Measurements from ENCODE around the gene L3MBTL3. TPM values are rescaled to one million over a fixed set of nuclear protein-coding genes. Genes with fewer than 3 reads are reported as not detected.
"Not testable (repeated sequence)": the region's sequence is repeated elsewhere in the genome, so short reads cannot be mapped to it uniquely, and the experiment has no call there.

L3MBTL3 gene
- total RNA-seq, 1 donor from 2014 or later: 23.8 TPM

DNA sequence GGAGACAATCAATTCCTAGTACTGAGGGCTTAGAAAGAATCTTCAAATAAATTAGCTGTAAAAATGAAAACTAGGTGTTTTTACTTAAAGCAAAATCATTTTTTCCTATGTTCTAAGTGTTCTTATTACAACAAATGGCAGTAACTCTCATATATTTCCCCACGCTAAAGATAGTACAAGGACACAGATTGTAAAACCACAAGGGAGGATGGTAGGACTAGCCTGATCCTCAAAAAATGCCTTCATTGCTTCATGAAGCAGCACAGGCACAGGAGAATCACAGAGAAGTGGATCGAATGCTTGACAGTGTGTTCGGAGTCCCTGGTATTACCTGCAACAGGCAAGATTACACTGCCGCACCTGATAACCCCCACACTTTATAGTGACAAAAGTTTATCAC, 145.9 kb downstream of the L3MBTL3 start:
- H3K27me3 Mint-ChIP-seq: no peaks in the 10 kb centered on the region
- no peak overlapping the region for H3K4me3 Mint-ChIP-seq
- H3K4me1 Mint-ChIP-seq (ENCODE audit: unreplicated experiment): no peaks in the 10 kb centered on the region
- no peaks in the 10 kb centered on the region for H3K9me3 Mint-ChIP-seq
- no peak overlapping the region for H3K27ac Mint-ChIP-seq
- no peaks in the 10 kb centered on the region for H3K36me3 Mint-ChIP-seq
- no peak for DNase-seq (ENCODE audit: extremely low spot score, unreplicated experiment)
- TF ChIP-seq, protein P1, sequence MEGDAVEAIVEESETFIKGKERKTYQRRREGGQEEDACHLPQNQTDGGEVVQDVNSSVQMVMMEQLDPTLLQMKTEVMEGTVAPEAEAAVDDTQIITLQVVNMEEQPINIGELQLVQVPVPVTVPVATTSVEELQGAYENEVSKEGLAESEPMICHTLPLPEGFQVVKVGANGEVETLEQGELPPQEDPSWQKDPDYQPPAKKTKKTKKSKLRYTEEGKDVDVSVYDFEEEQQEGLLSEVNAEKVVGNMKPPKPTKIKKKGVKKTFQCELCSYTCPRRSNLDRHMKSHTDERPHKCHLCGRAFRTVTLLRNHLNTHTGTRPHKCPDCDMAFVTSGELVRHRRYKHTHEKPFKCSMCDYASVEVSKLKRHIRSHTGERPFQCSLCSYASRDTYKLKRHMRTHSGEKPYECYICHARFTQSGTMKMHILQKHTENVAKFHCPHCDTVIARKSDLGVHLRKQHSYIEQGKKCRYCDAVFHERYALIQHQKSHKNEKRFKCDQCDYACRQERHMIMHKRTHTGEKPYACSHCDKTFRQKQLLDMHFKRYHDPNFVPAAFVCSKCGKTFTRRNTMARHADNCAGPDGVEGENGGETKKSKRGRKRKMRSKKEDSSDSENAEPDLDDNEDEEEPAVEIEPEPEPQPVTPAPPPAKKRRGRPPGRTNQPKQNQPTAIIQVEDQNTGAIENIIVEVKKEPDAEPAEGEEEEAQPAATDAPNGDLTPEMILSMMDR (conservative IDR thresholded peaks at IDR 0.05): no peak

DNA sequence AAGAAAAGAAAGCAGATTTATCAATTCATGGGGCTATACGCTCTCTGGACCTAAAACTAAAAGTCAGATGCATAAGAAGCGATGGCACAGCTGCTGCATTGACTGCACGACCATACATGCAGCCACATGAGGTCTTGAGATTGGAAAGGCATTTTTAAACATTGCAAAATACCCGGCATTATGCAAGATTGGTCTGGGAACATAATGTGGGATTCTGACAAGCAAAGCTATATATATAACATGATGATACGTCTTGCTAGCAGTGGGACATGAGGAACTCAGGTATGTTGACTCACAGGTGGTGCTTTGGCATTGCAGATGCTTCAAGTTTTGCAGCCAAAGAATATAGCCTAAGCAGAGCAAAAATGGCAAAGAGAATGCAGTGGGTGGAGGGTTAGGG, 149.3 kb downstream of the L3MBTL3 start:
- no peak for DNase-seq (ENCODE audit: extremely low spot score, unreplicated experiment)
- no peaks in the 10 kb centered on the region for H3K27me3 Mint-ChIP-seq
- TF ChIP-seq, protein P1 (conservative IDR thresholded peaks at IDR 0.05): no peak
- no peaks in the 10 kb centered on the region for H3K4me1 Mint-ChIP-seq (ENCODE audit: unreplicated experiment)
- peaks cover 7% of the 10 kb centered on the region for H3K9me3 Mint-ChIP-seq
- no peak overlapping the region for H3K4me3 Mint-ChIP-seq
- no peaks in the 10 kb centered on the region for H3K36me3 Mint-ChIP-seq
- H3K27ac Mint-ChIP-seq: no peak overlapping the region

DNA sequence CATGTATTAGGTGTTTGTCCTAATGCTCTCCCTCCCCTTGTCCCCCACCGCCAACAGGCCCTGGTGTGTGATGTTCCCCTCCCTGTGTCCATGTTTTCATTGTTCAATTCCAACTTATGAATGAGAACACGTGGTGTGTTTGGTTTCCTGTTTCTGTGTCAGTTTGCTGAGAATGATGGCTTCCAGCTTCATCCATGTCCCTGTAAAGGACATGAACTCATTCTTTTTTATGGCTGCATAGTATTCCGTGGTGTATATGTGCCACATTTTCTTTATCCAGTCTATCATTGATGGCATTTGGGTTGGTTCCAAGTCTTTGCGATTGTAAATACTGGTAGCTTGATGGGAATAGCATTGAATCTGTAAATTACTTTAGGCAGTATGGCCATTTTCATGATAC, 151.8 kb downstream of the L3MBTL3 start:
- H3K36me3 Mint-ChIP-seq; H3K4me3 Mint-ChIP-seq; H3K27me3 Mint-ChIP-seq; H3K4me1 Mint-ChIP-seq (ENCODE audit: unreplicated experiment); H3K27ac Mint-ChIP-seq; H3K9me3 Mint-ChIP-seq; DNase-seq (ENCODE audit: extremely low spot score, unreplicated experiment): not testable (repeated sequence)

DNA sequence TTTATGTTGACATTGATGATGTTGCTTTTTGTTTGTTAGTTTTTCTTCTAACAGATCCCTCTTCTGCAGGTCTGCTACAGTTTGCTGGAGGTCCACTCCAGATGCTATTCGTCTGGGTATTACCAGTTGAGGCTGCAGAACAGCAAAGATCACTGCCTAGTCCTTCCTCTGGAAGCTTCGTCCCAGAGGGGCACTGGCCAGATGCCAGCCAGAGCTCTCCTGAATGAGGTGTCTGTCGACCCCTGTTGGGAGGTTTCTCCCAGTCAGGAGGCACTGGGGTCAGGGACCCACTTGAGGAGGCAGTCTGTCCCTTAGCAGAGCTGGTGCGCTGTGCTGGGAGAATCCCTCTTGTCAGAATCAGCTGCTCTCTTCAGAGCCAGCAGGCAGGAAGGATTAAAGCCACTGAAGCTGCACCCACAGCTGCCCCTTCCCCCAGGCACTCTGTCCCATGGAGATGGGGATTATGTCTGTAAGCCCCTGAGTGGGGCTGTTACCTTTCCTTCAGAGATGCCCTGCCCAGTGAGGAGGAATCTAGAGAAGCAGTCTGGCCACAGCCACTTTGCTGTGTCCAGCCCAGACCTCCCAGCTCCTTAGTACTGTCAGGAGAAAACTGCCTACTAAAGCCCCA, 155.1 kb downstream of the L3MBTL3 start:
- H3K36me3 Mint-ChIP-seq, H3K27ac Mint-ChIP-seq, H3K27me3 Mint-ChIP-seq: not testable (repeated sequence)

DNA sequence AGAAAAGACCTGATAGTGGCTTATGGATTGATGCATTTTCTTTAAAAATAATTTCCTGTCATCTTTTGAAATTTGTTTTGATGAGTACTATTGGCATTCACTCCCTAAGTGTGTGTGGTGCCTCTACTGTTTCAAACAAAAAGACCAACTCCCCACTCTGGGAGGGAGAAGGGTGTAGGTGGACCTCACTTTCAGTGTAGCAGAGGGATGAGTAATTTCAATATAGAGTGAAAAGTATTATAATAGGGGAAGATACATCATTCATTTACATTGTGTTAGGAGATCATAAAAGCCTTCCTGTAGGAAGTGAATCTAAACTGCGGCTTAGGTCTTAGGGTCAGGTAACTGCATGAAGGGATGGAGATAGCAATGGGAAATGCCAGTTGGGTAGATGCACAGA, 158.0 kb downstream of the L3MBTL3 start:
- TF ChIP-seq, protein P1 (conservative IDR thresholded peaks at IDR 0.05): no peak
- H3K4me1 Mint-ChIP-seq (ENCODE audit: unreplicated experiment): no peaks in the 10 kb centered on the region
- DNase-seq (ENCODE audit: extremely low spot score, unreplicated experiment): no peak
- H3K4me3 Mint-ChIP-seq: no peak overlapping the region
- H3K27ac Mint-ChIP-seq: no peak overlapping the region
- no peaks in the 10 kb centered on the region for H3K27me3 Mint-ChIP-seq
- H3K9me3 Mint-ChIP-seq: peaks cover 3% of the 10 kb centered on the region
- no peaks in the 10 kb centered on the region for H3K36me3 Mint-ChIP-seq

More for the DNA sequence above, 155.1 kb downstream of the L3MBTL3 start:
- not testable (repeated sequence) for DNase-seq (ENCODE audit: extremely low spot score, unreplicated experiment); H3K9me3 Mint-ChIP-seq; H3K4me3 Mint-ChIP-seq; H3K4me1 Mint-ChIP-seq (ENCODE audit: unreplicated experiment)

DNA sequence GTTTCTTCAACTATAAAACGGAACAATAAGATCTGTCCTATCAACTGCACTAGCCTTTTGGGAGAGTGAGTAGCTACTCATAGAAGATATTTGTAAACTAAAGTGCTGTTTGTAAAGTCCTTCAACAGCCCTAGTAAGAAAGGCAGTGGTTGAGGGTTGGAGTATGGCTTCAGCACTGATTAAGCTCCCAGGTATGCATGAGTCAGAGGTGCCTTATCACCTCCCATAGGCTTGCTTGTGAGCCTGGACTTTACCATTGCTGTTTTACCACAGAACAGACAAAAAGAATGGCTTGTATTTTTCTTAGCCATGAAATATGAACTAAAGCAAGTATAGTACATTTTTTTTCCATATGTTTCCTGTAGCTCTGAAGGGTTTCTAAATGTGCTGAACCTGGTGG, 160.3 kb downstream of the L3MBTL3 start:
- H3K9me3 Mint-ChIP-seq: peaks cover 4% of the 10 kb centered on the region
- no peaks in the 10 kb centered on the region for H3K36me3 Mint-ChIP-seq

More for the DNA sequence above, 160.3 kb downstream of the L3MBTL3 start:
- Mint-ChIP-seq H3K27me3 (no peaks in the 10 kb centered on the region), H3K4me3 (no peak overlapping the region), H3K4me1 (ENCODE audit: unreplicated experiment) (no peaks in the 10 kb centered on the region), H3K27ac (no peak overlapping the region)
- TF ChIP-seq, protein P1 (conservative IDR thresholded peaks at IDR 0.05): no peak
- DNase-seq (ENCODE audit: extremely low spot score, unreplicated experiment): no peak
